ENCODE results near the gene RP2. TPM values are rescaled to one million over a fixed set of nuclear protein-coding genes. Genes with fewer than 3 reads are reported as not detected.

Gene RP2
- total RNA-seq, 1 donor from 2014 or later = 3.8 TPM

GRCh38 chrX:46912098-46912602 is 75.3 kb downstream of the RP2 start, which contains the start of gene JADE3:
TSS of gene JADE3 (plus strand) at chrX:46912421. CDS start at chrX:46984895, 72,474 bp downstream.
- intact Hi-C loops (cut with DNase I) = loop anchor here (2.0 kb wide), 1 partner anchor 67 kb away; no protein-coding TSS in a partner anchor

GRCh38 chrX:46912603-46913491 is 76.0 kb downstream of the RP2 start:
- intact Hi-C loops (cut with DNase I) = loop anchor here (2.0 kb wide), 1 partner anchor 66 kb away; no protein-coding TSS in a partner anchor
- ATAC-seq = peak; percentile 38
- no peak for DNase-seq (ENCODE audit: missing footprints)

More at GRCh38 chrX:46912098-46912602, 75.3 kb downstream of the RP2 start, which contains the start of gene JADE3:
- ATAC-seq = peak; percentile 96
- DNase-seq (ENCODE audit: missing footprints) = peak; percentile 90

GRCh38 chrX:46913667-46914066 is 76.8 kb downstream of the RP2 start:
- intact Hi-C loops (cut with DNase I) = loop anchor here (2.0 kb wide), 1 partner anchor 65 kb away; no protein-coding TSS in a partner anchor
- DNase-seq (ENCODE audit: missing footprints) (no peak), ATAC-seq (no peak)

- no peak for ATAC-seq
- intact Hi-C loops (cut with DNase I) = no loop called here
- no peak for DNase-seq (ENCODE audit: missing footprints)
Observed at GRCh38 chrX:46916273-46916672, 79.4 kb downstream of the RP2 start.

- intact Hi-C loops (cut with DNase I) = no loop called here
- no peak for ATAC-seq
- no peak for DNase-seq (ENCODE audit: missing footprints)
Observed at GRCh38 chrX:46917622-46918021, 80.8 kb downstream of the RP2 start.

- intact Hi-C loops (cut with DNase I) = no loop called here
- no peak for DNase-seq (ENCODE audit: missing footprints)
- no peak for ATAC-seq
Observed at GRCh38 chrX:46918434-46918833, 81.6 kb downstream of the RP2 start.

- ATAC-seq = no peak
- DNase-seq (ENCODE audit: missing footprints) = no peak
- intact Hi-C loops (cut with DNase I) = no loop called here
Observed at GRCh38 chrX:46920235-46920634, 83.4 kb downstream of the RP2 start.

GRCh38 chrX:46922611-46923010 is 85.8 kb downstream of the RP2 start:
- ATAC-seq = no peak
- no peak for DNase-seq (ENCODE audit: missing footprints)
- intact Hi-C loops (cut with DNase I) = no loop called here

GRCh38 chrX:46927718-46928117 is 90.9 kb downstream of the RP2 start:
- ATAC-seq (no peak), DNase-seq (ENCODE audit: missing footprints) (no peak)
- intact Hi-C loops (cut with DNase I) = no loop called here

GRCh38 chrX:46929439-46930261 is 92.8 kb downstream of the RP2 start:
- no peak for ATAC-seq
- intact Hi-C loops (cut with DNase I) = no loop called here
- DNase-seq (ENCODE audit: missing footprints) = no peak

Other genes with a start within 250 kb of the RP2 start
- 2.5 TPM for gene SLC9A7, start 77.9 kb upstream of the RP2 start, total RNA-seq
- gene JADE3, start 75.4 kb downstream of the RP2 start, total RNA-seq = 9.0 TPM
- 14.1 TPM for gene RGN, start 241.4 kb downstream of the RP2 start, total RNA-seq